Epithelial cell of esophagus (primary cell): ENCODE results near the gene PAFAH2.

Experiments used
- DNase-seq: peaks from one replicate; pipeline ENCODE4 v3.0.0; 2010; ENCODE audit warnings: low read depth
- H3K4me3 ChIP-seq: 2 replicates; pipeline ENCODE4 v1.5.1; 2011; ENCODE audit warnings: mild to moderate bottlenecking, low read length, control low read depth
- CTCF ChIP-seq: IDR thresholded peaks from 2 replicates; pipeline ENCODE4 v1.5.1; 2011; ENCODE audit warnings: low read depth, mild to moderate bottlenecking, low read length, control low read depth, inconsistent platforms; ENCODE audit not compliant: insufficient read depth; ENCODE audit errors: missing control alignments

Gene PAFAH2

GRCh38 chr1:25922971-25923552 lies 74.8 kb downstream of the PAFAH2 start:
- DNase-seq = peak; percentile 18
- peak overlapping the region; percentile 52 for H3K4me3 ChIP-seq
- no peak for TF ChIP-seq CTCF

- peak; percentile 20 for DNase-seq
- no peak for TF ChIP-seq CTCF
- peak overlapping the region; percentile 52 for H3K4me3 ChIP-seq
These were observed 75.5 kb downstream of the PAFAH2 start for GRCh38 chr1:25922056-25922970.

- TF ChIP-seq CTCF = no peak
- no peak for DNase-seq
- no peak overlapping the region for H3K4me3 ChIP-seq
These were observed 79.2 kb downstream of the PAFAH2 start for GRCh38 chr1:25918615-25919014.

- DNase-seq = no peak
- no peak overlapping the region for H3K4me3 ChIP-seq
These were observed 79.9 kb downstream of the PAFAH2 start for GRCh38 chr1:25917996-25918395.

GRCh38 chr1:25916460-25916859 lies 81.4 kb downstream of the PAFAH2 start:
- H3K4me3 ChIP-seq = no peak overlapping the region
- DNase-seq = no peak
- no peak for TF ChIP-seq CTCF

More at GRCh38 chr1:25917996-25918395, 79.9 kb downstream of the PAFAH2 start:
- no peak for TF ChIP-seq CTCF

GRCh38 chr1:25914074-25914995 lies 83.5 kb downstream of the PAFAH2 start:
- DNase-seq = no peak
- no peak for TF ChIP-seq CTCF
- H3K4me3 ChIP-seq = no peak overlapping the region
